HL-60/S4 treated with retinoic acid at 250 ng/mL for 4 days and 3 days (cell line): ENCODE measurements around the gene CD302.
"Not testable (repeated sequence)": the region's sequence is repeated elsewhere in the genome, so short reads cannot be mapped to it uniquely, and the experiment has no call there.

ENCODE experiments used
- in situ Hi-C: fragments of 300-500 bp; cut with MboI; formaldehyde crosslinking; loops from 2 replicates; pipeline ENCODE4 v1.7.0; 2022; ENCODE audit warnings: low sequenced_read_pairs

CD302 gene

GRCh38 chr2:159755788-159756187 is 42.2 kb downstream of the CD302 start:
- in situ Hi-C loops, result no loop called here

- in situ Hi-C loops, result no loop called here
Observed at GRCh38 chr2:159755014-159755413, 43.0 kb downstream of the CD302 start.

- in situ Hi-C loops, result no loop called here
Observed at GRCh38 chr2:159753797-159754196, 44.2 kb downstream of the CD302 start.

- in situ Hi-C loops, result no loop called here
Observed at GRCh38 chr2:159750873-159751272, 47.1 kb downstream of the CD302 start.

GRCh38 chr2:159748089-159748488 is 49.9 kb downstream of the CD302 start:
- in situ Hi-C loops, result no loop called here

- in situ Hi-C loops, result not testable (repeated sequence)
Observed at GRCh38 chr2:159745237-159745636, 52.8 kb downstream of the CD302 start.

GRCh38 chr2:159744363-159744762 is 53.6 kb downstream of the CD302 start:
- in situ Hi-C loops, result no loop called here

GRCh38 chr2:159742846-159743245 is 55.2 kb downstream of the CD302 start:
- in situ Hi-C loops, result no loop called here

GRCh38 chr2:159738509-159739390 is 59.3 kb downstream of the CD302 start:
- in situ Hi-C loops, result no loop called here

GRCh38 chr2:159737917-159738296 is 60.1 kb downstream of the CD302 start:
- in situ Hi-C loops, result no loop called here

- in situ Hi-C loops, result no loop called here
Observed at GRCh38 chr2:159737292-159737916, 60.6 kb downstream of the CD302 start.

GRCh38 chr2:159736048-159736447 is 62.0 kb downstream of the CD302 start:
- in situ Hi-C loops, result no loop called here

- in situ Hi-C loops, result no loop called here
Observed at GRCh38 chr2:159735648-159736047, 62.4 kb downstream of the CD302 start.

GRCh38 chr2:159728629-159729028 is 69.4 kb downstream of the CD302 start:
- in situ Hi-C loops, result no loop called here

GRCh38 chr2:159725713-159726112 is 72.3 kb downstream of the CD302 start:
- in situ Hi-C loops, result no loop called here

GRCh38 chr2:159724795-159725572 is 73.0 kb downstream of the CD302 start:
- in situ Hi-C loops, result not testable (repeated sequence)

GRCh38 chr2:159722580-159722979 is 75.4 kb downstream of the CD302 start:
- in situ Hi-C loops, result no loop called here

- in situ Hi-C loops, result no loop called here
Observed at GRCh38 chr2:159720676-159721075, 77.3 kb downstream of the CD302 start.
